ENCODE data around the gene SULT1E1. TPM values are rescaled to one million over a fixed set of nuclear protein-coding genes. Genes with fewer than 3 reads are reported as not detected.

The SULT1E1 gene
- total and polyA plus RNA-seq, 9 donors, result 0.12 to 0.65 (median 0.21) TPM; not detected in 3

GRCh38 chr4:69793732-69794131 lies 66.2 kb downstream of the SULT1E1 start:
- intact Hi-C loops (cut with DNase I), result no loop called here
- no peak overlapping the region for H3K4me3 ChIP-seq
- TF ChIP-seq POLR2A (IDR thresholded peaks at IDR 0.05) (no peak), CTCF (IDR thresholded peaks at IDR 0.05) (no peak), EP300 (IDR thresholded peaks at IDR 0.05) (no peak)
- no peak for DNase-seq
- no peaks in the 10 kb centered on the region for H3K9me3 ChIP-seq
- no peaks in the 10 kb centered on the region for H3K4me1 ChIP-seq (ENCODE audit: insufficient read depth)
- H3K27ac ChIP-seq, result no peak overlapping the region
- no peaks in the 10 kb centered on the region for H3K27me3 ChIP-seq
- no peaks in the 10 kb centered on the region for H3K36me3 ChIP-seq

Other genes with a start within 250 kb of the SULT1E1 start
- not detected for gene UGT2A2, start 220.5 kb downstream of the SULT1E1 start, total RNA-seq
- not detected for gene UGT2A2, start 220.5 kb downstream of the SULT1E1 start, polyA plus RNA-seq
- gene UGT2A1, start 206.9 kb downstream of the SULT1E1 start, total RNA-seq, result not detected
- gene UGT2A1, start 206.9 kb downstream of the SULT1E1 start, polyA plus RNA-seq, result not detected
- gene SULT1B1, start 99.5 kb downstream of the SULT1E1 start, total RNA-seq, result 1 to 10 TPM in 2 of 7 donors, under 1 TPM in 5; 0.23 to 6.4 (median 0.72) TPM
- under 1 TPM; 0.82 to 0.90 TPM for gene SULT1B1, start 99.5 kb downstream of the SULT1E1 start, polyA plus RNA-seq
- not detected for gene CSN1S1, start 70.9 kb upstream of the SULT1E1 start, total RNA-seq
- gene CSN1S1, start 70.9 kb upstream of the SULT1E1 start, polyA plus RNA-seq, result not detected
- gene CSN2, start 105.6 kb upstream of the SULT1E1 start, total RNA-seq, result not detected
- not detected for gene CSN2, start 105.6 kb upstream of the SULT1E1 start, polyA plus RNA-seq
- not detected for gene STATH, start 135.8 kb upstream of the SULT1E1 start, total RNA-seq
- gene STATH, start 135.8 kb upstream of the SULT1E1 start, polyA plus RNA-seq, result not detected
- gene HTN3, start 168.3 kb upstream of the SULT1E1 start, total RNA-seq, result not detected
- not detected for gene HTN3, start 168.3 kb upstream of the SULT1E1 start, polyA plus RNA-seq
- not detected for gene HTN1, start 190.3 kb upstream of the SULT1E1 start, total RNA-seq
- not detected for gene HTN1, start 190.3 kb upstream of the SULT1E1 start, polyA plus RNA-seq

All from ovary (tissue), 9 donors.